Astrocyte of the hippocampus (primary cell): ENCODE data around the gene ADAM10.
"Not testable (repeated sequence)": the region's sequence is repeated elsewhere in the genome, so short reads cannot be mapped to it uniquely, and the experiment has no call there.

ENCODE experiments used
- DNase-seq: peaks from one replicate; pipeline ENCODE4 v3.0.0; 2011; ENCODE audit warnings: low read depth, low spot score

ADAM10 gene

GRCh38 chr15:58749532-58750337, at the start of gene ADAM10:
ADAM10 (minus strand) TSS chr15:58749707; CDS start chr15:58749534, 173 bp downstream.
- DNase-seq, result peak; percentile 100

- DNase-seq, result no peak
These were observed 48.0 kb upstream of the ADAM10 start for GRCh38 chr15:58797505-58797904.

GRCh38 chr15:58795825-58796224, 46.3 kb upstream of the ADAM10 start:
- no peak for DNase-seq

- DNase-seq, result peak; percentile 84
These were observed 44.4 kb upstream of the ADAM10 start for GRCh38 chr15:58793862-58794261.

- DNase-seq, result no peak
These were observed 38.7 kb upstream of the ADAM10 start for GRCh38 chr15:58788056-58788710.

- no peak for DNase-seq
These were observed 35.8 kb upstream of the ADAM10 start for GRCh38 chr15:58785355-58785754.

- DNase-seq, result no peak
These were observed 30.0 kb upstream of the ADAM10 start for GRCh38 chr15:58779554-58779953.

GRCh38 chr15:58777107-58777506, 27.6 kb upstream of the ADAM10 start:
- no peak for DNase-seq

GRCh38 chr15:58775402-58775801, 25.9 kb upstream of the ADAM10 start:
- DNase-seq, result no peak

GRCh38 chr15:58773024-58773423, 23.5 kb upstream of the ADAM10 start:
- no peak for DNase-seq

GRCh38 chr15:58771621-58772250, 22.2 kb upstream of the ADAM10 start:
- peak; percentile 61 for DNase-seq

GRCh38 chr15:58770857-58771620, 21.5 kb upstream of the ADAM10 start, which contains the start of gene MINDY2:
MINDY2 (plus strand) TSS chr15:58771302; CDS start chr15:58771396, 94 bp downstream.
- peak; percentile 100 for DNase-seq

GRCh38 chr15:58770519-58770856, 21.0 kb upstream of the ADAM10 start:
- peak; percentile 92 for DNase-seq

GRCh38 chr15:58768601-58769004, 19.1 kb upstream of the ADAM10 start:
- DNase-seq, result not testable (repeated sequence)

- DNase-seq, result no peak
These were observed 16.8 kb upstream of the ADAM10 start for GRCh38 chr15:58766290-58766689.

GRCh38 chr15:58764468-58764867, 15.0 kb upstream of the ADAM10 start:
- DNase-seq, result no peak

- DNase-seq, result no peak
These were observed 13.2 kb upstream of the ADAM10 start for GRCh38 chr15:58762731-58763130.

GRCh38 chr15:58762285-58762684, 12.8 kb upstream of the ADAM10 start:
- no peak for DNase-seq

GRCh38 chr15:58761010-58761388, 11.5 kb upstream of the ADAM10 start:
- no peak for DNase-seq

GRCh38 chr15:58760385-58761009, 11.0 kb upstream of the ADAM10 start:
- DNase-seq, result no peak

- DNase-seq, result peak; percentile 23
These were observed 8.6 kb upstream of the ADAM10 start for GRCh38 chr15:58758141-58758540.
